Body of pancreas (tissue), 4 donors: Measurements from ENCODE around the gene XCR1.

Source experiments
- CTCF ChIP-seq, 7 experiments: fragments of 450-650 bp in 4 of 7; fragments of 200-600 bp in 3 of 7; sonication (generic) in 3 of 7; IDR thresholded peaks; one replicate each; pipeline ENCODE4 v1.5.1; 2016 to 2019; ENCODE audit warnings: antibody characterized with exemption in 7 of 7
- POLR2A ChIP-seq, 3 donors: fragments of 450-650 bp; IDR thresholded peaks; one replicate each; pipeline ENCODE4 v1.6.1; 2016; ENCODE audit warnings: antibody characterized with exemption in 3 of 3, mild to moderate bottlenecking in 2 of 3

- TF ChIP-seq POLR2A (IDR thresholded peaks at IDR 0.05), result no peak
- TF ChIP-seq CTCF (IDR thresholded peaks at IDR 0.05), result no peak
These were observed 5.8 kb downstream of the XCR1 start for GRCh38 chr3:46021516-46021915.
